Sigmoid colon (tissue), 7 donors: ENCODE results near the gene GLS2. TPM values are rescaled to one million over a fixed set of nuclear protein-coding genes. Genes with fewer than 3 reads are reported as not detected.
"Not testable (repeated sequence)": the region's sequence is repeated elsewhere in the genome, so short reads cannot be mapped to it uniquely, and the experiment has no call there.

Experiments used
- DNase-seq: peaks from one replicate; pipeline ENCODE4 v3.0.0-alpha.2; 2019
- H3K27ac ChIP-seq, 4 donors: fragments of 200-600 bp; sonication (generic); one replicate each; pipeline ENCODE4 v1.5.1; 2016 to 2019; ENCODE audit warnings: mild to moderate bottlenecking in 1 of 4
- H3K27me3 ChIP-seq, 3 donors: fragments of 200-600 bp; sonication (generic); one replicate each; pipeline ENCODE4 v1.5.1; 2019; ENCODE audit warnings: mild to moderate bottlenecking in 1 of 3
- H3K36me3 ChIP-seq, 4 donors: fragments of 200-600 bp; sonication (generic); one replicate each; pipeline ENCODE4 v1.5.1; 2016 to 2019
- H3K4me1 ChIP-seq, 4 donors: fragments of 200-600 bp; sonication (generic); one replicate each; pipeline ENCODE4 v1.5.1; 2017 to 2019
- H3K4me3 ChIP-seq, 4 donors: fragments of 200-600 bp; sonication (generic); one replicate each; pipeline ENCODE4 v1.5.1; 2017 to 2019; ENCODE audit warnings: mild to moderate bottlenecking in 2 of 4, moderate library complexity in 1 of 4
- H3K9me3 ChIP-seq, 4 donors: fragments of 200-600 bp in 3 of 4; sonication (generic) in 3 of 4; one replicate each; pipeline versions ENCODE4 v1.5.1 to v1.6.1; 2013 to 2019
- CTCF ChIP-seq, 4 experiments: fragments of 450-650 bp in 3 of 4; fragments of 200-600 bp in 1 of 4; IDR thresholded peaks; one replicate each; pipeline ENCODE4 v1.5.1; 2016 to 2019; ENCODE audit warnings: antibody characterized with exemption in 4 of 4, mild to moderate bottlenecking in 3 of 4, moderate library complexity in 2 of 4
- EP300 ChIP-seq, 4 donors: sonication (generic); formaldehyde crosslinking; IDR thresholded peaks; one replicate each; pipeline ENCODE4 v1.6.1; 2017; ENCODE audit warnings: antibody characterized with exemption in 4 of 4
- POLR2A ChIP-seq, 2 donors: fragments of 450-650 bp; IDR thresholded peaks; one replicate each; pipeline ENCODE4 v1.6.1; 2016; ENCODE audit warnings: antibody characterized with exemption in 2 of 2, mild to moderate bottlenecking in 2 of 2, moderate library complexity in 2 of 2
- POLR2AphosphoS5 ChIP-seq, 4 donors: sonication (generic); formaldehyde crosslinking; IDR thresholded peaks; one replicate each; pipeline ENCODE4 v1.6.1; 2017; ENCODE audit warnings: antibody characterized with exemption in 4 of 4
- WGBS, 2 donors: extraction: QIAGEN DNeasy Blood & Tissue Kit; methylation state at CpG; one replicate each; pipeline ENCODE4 v1.1.7; 2013; 5-methylcytosine and 5-hydroxymethylcytosine counted together
- intact Hi-C: fragments of 100-400 bp; cut with DNase I; formaldehyde crosslinking; loops from one replicate; pipeline ENCODE4 v1.15.1; 2023
- polyA plus RNA-seq, 3 donors: library from polyadenylated mRNA; stranded (reverse); fragments of 200-250 nt; gene quantifications; one replicate each; pipeline ENCODE4 v1.2.3, GENCODE V29; 2013
- total RNA-seq, 4 donors: library from RNA; depleted of rRNA; stranded (reverse); fragments of >200 nt; gene quantifications; one replicate each; pipeline ENCODE4 v1.1.0, GENCODE V29; 2016
- donor health status: healthy with polysubstance abuse.
- donor health status: Bipolar disorder and iron deficiency.
- donor health status: healthy.

Gene GLS2
- total and polyA plus RNA-seq, 7 donors: 0.66 to 3.5 (median 1.2) TPM; not detected in 2

GRCh38 chr12:56520506-56520905, 32.5 kb upstream of the GLS2 start:
- peak overlapping the region in 1 of 4 donors; percentile 56 for H3K4me3 ChIP-seq
- no peaks in the 10 kb centered on the region for H3K36me3 ChIP-seq
- H3K27ac ChIP-seq: peak overlapping the region; percentile 90 to 94 (median 92)
- TF ChIP-seq EP300 (IDR thresholded peaks at IDR 0.05) (no peak), POLR2AphosphoS5 (IDR thresholded peaks at IDR 0.05) (peak in 1 of 4 donors; percentile 4)
- peaks cover 0 to 41% (median 35%) of the 10 kb centered on the region in 4 donors for H3K4me1 ChIP-seq
- intact Hi-C loops: loop anchor here (2.0 kb wide), 1 partner anchor 116 kb away; no protein-coding TSS in a partner anchor
- WGBS, 2 donors: 66 to 83% methylated on average over 1 of the region's 1 CpG
- no peak for DNase-seq
- H3K9me3 ChIP-seq: no peaks in the 10 kb centered on the region
- no peaks in the 10 kb centered on the region for H3K27me3 ChIP-seq

- TF ChIP-seq CTCF (IDR thresholded peaks at IDR 0.05) (no peak), EP300 (IDR thresholded peaks at IDR 0.05) (no peak), POLR2AphosphoS5 (IDR thresholded peaks at IDR 0.05) (peak in 2 of 4 donors; percentile 2 to 7), POLR2A (IDR thresholded peaks at IDR 0.05) (no peak)
- Histone ChIP-seq H3K4me3 (peak overlapping the region in 1 of 4 donors; percentile 56), H3K27ac (peak overlapping the region; percentile 90 to 94 (median 92)), H3K4me1 (peaks cover 0 to 38% (median 30%) of the 10 kb centered on the region in 4 donors), H3K9me3 (no peaks in the 10 kb centered on the region), H3K36me3 (no peaks in the 10 kb centered on the region), H3K27me3 (no peaks in the 10 kb centered on the region)
- intact Hi-C loops: loop anchor here (2.0 kb wide), 1 partner anchor 117 kb away; no protein-coding TSS in a partner anchor
- no peak for DNase-seq
- 77 to 88% methylated on average over 3 of the region's 3 CpGs for WGBS, 2 donors
These were observed 32.1 kb upstream of the GLS2 start for GRCh38 chr12:56520048-56520447.

- no peak for DNase-seq
- H3K36me3 ChIP-seq: no peaks in the 10 kb centered on the region
- TF ChIP-seq POLR2AphosphoS5 (IDR thresholded peaks at IDR 0.05): no peak
- H3K4me3 ChIP-seq: no peak overlapping the region
- H3K27me3 ChIP-seq: no peaks in the 10 kb centered on the region
- intact Hi-C loops: no loop called here
- H3K27ac ChIP-seq: no peak overlapping the region
- 23 to 46% methylated on average over 2 of the region's 2 CpGs for WGBS, 2 donors
- peaks cover 0 to 28% (median 17%) of the 10 kb centered on the region in 4 donors for H3K4me1 ChIP-seq
- no peaks in the 10 kb centered on the region for H3K9me3 ChIP-seq
These were observed 30.6 kb upstream of the GLS2 start for GRCh38 chr12:56518570-56518969.

DNA sequence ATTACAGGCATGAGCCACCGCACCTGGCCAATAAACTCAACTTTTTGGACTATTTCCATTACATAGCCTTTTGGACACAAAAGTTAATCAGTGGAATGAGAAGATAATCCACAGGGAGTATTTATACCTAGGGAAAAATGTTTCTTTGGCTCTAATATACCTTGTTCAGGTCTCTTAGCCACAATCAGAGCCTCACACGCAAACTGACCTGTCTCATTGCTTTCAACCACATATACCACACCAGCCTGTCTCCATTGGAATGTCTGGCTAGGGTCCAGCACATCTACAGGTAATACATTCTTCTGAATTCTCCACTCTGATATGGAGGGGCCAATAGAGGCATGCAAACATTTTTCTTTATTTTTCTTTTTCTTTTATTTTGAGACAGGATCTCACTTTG, 29.9 kb upstream of the GLS2 start:
- Histone ChIP-seq H3K4me1 (peaks cover 0 to 21% (median 11%) of the 10 kb centered on the region in 4 donors), H3K27ac (no peak overlapping the region), H3K4me3 (no peak overlapping the region), H3K9me3 (no peaks in the 10 kb centered on the region), H3K36me3 (no peaks in the 10 kb centered on the region), H3K27me3 (no peaks in the 10 kb centered on the region)
- TF ChIP-seq POLR2A (IDR thresholded peaks at IDR 0.05): no peak
- no peak for TF ChIP-seq EP300 (IDR thresholded peaks at IDR 0.05)
- no peak for TF ChIP-seq POLR2AphosphoS5 (IDR thresholded peaks at IDR 0.05)
- no peak for TF ChIP-seq CTCF (IDR thresholded peaks at IDR 0.05)
- DNase-seq: no peak
- WGBS, 2 donors: 70 to 87% methylated on average over 2 of the region's 2 CpGs
- intact Hi-C loops: no loop called here

DNA sequence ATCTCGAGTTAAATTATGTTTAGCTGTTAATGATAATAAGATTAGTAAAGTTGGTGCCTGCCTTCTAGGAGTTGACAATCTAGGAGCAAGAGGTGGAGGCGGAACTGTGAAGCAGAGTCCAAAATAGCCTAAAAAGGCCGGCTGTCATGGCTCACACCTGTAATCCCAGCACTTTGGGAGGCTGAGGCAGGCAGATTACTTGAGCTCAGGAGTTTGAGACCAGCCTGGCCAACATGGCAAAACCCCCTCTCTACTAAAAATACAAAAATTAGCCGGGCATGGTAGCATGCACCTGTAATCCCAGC, 26.0 kb upstream of the GLS2 start:
- 63 to 69% methylated on average over 4 of the region's 4 CpGs for WGBS, 2 donors
- H3K4me3 ChIP-seq, H3K27ac ChIP-seq, H3K27me3 ChIP-seq, H3K4me1 ChIP-seq, H3K36me3 ChIP-seq, DNase-seq, H3K9me3 ChIP-seq: not testable (repeated sequence)
- intact Hi-C loops: loop anchor here (1.0 kb wide), 1 partner anchor 59 kb away; no protein-coding TSS in a partner anchor

DNA sequence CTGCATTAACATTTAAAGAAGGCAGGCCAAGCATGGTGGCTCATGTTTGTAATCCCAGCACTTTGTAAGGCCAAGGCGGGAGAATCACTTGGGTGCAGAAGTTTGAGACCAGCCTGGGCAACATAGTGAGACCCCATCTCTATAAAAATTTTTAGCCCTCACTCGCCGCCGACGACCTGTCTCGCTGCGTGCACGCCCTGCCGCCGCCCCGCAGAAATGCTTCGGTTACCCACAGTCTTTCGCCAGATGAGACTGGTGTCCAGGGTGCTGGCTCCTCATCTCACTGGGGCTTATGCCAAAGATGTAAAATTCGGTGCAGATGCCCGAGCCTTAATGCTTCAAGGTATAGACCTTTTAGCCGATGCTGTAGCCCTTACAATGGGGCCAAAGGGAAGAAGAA, 22.8 kb upstream of the GLS2 start:
- no peak for TF ChIP-seq POLR2A (IDR thresholded peaks at IDR 0.05)
- TF ChIP-seq CTCF (IDR thresholded peaks at IDR 0.05): no peak
- TF ChIP-seq POLR2AphosphoS5 (IDR thresholded peaks at IDR 0.05): no peak
- TF ChIP-seq EP300 (IDR thresholded peaks at IDR 0.05): no peak
- intact Hi-C loops: no loop called here
- Histone ChIP-seq H3K4me1 (peaks cover 0 to 4% (median 0%) of the 10 kb centered on the region in 4 donors), H3K4me3 (no peak overlapping the region), H3K36me3 (no peaks in the 10 kb centered on the region), H3K9me3 (no peaks in the 10 kb centered on the region), H3K27me3 (no peaks in the 10 kb centered on the region), H3K27ac (no peak overlapping the region)
- WGBS, 2 donors: 90 to 94% methylated on average over 16 of the region's 16 CpGs
- DNase-seq: no peak

DNA sequence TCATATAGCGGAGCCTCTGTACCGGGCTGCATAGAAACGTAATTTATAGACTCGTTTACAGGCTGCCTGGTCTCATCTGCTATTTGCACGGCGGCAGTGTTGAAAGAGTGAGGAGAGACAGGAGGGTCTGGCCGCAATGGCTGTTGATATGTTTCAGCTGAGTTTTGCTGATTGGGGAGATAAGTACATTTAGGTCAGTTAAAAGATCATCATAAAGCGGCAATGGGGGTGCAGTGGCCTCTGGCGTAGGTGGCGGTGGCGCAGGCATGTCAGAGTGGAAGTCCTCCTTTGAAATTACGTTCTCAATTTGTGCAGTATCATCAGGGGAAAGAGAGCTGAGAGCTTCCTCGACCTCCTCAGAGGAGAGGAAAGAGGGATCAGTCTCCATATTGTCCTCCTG, 11.9 kb upstream of the GLS2 start:
- 81 to 83% methylated on average over 13 of the region's 13 CpGs for WGBS, 2 donors
- DNase-seq, H3K4me1 ChIP-seq, H3K36me3 ChIP-seq, H3K9me3 ChIP-seq, H3K27ac ChIP-seq, H3K4me3 ChIP-seq, intact Hi-C loops, H3K27me3 ChIP-seq: not testable (repeated sequence)

- H3K27ac ChIP-seq, H3K9me3 ChIP-seq, intact Hi-C loops, H3K36me3 ChIP-seq, H3K27me3 ChIP-seq, H3K4me1 ChIP-seq, DNase-seq, H3K4me3 ChIP-seq: not testable (repeated sequence)
- 81 to 86% methylated on average over 9 of the region's 9 CpGs for WGBS, 2 donors
These were observed 11.5 kb upstream of the GLS2 start for GRCh38 chr12:56499452-56499851.

- H3K4me1 ChIP-seq, DNase-seq, H3K27me3 ChIP-seq, H3K9me3 ChIP-seq, intact Hi-C loops, H3K36me3 ChIP-seq, H3K4me3 ChIP-seq, H3K27ac ChIP-seq: not testable (repeated sequence)
- WGBS, 2 donors: 49 to 65% methylated on average over 14 of the region's 14 CpGs
These were observed 10.4 kb upstream of the GLS2 start for GRCh38 chr12:56498126-56498902.
